Measurements from ENCODE around the gene TUBB4A.

- no peak for TF ChIP-seq EZH2 (IDR thresholded peaks at IDR 0.05; ENCODE audit: insufficient read depth, poor library complexity, severe bottlenecking)
- TF ChIP-seq EZH2phosphoT487 (IDR thresholded peaks at IDR 0.05; ENCODE audit: insufficient read depth, low read depth), result no peak
These were observed 22.2 kb upstream of the TUBB4A start for GRCh38 chr19:6524311-6524710.

Measured in GM23248 (cell line).